Thyroid gland (tissue), 4 donors: ENCODE data around the gene ITGA8. TPM values are rescaled to one million over a fixed set of nuclear protein-coding genes. Genes with fewer than 3 reads are reported as not detected.
"Not testable (repeated sequence)": the region's sequence is repeated elsewhere in the genome, so short reads cannot be mapped to it uniquely, and the experiment has no call there.

Experiments
- DNase-seq, 2 donors: peaks; one replicate each; pipeline ENCODE4 v3.0.0-alpha.2; 2019
- H3K27ac ChIP-seq, 3 donors: fragments of 200-600 bp; sonication (generic); 1 replicate in 2 of 3; 2 replicates in 1 of 3; pipeline ENCODE4 v1.5.1; 2016 to 2019; ENCODE audit warnings: mild to moderate bottlenecking in 1 of 3, moderate library complexity in 1 of 3
- H3K27me3 ChIP-seq: fragments of 200-600 bp; sonication (generic); one replicate; pipeline ENCODE4 v1.5.1; 2019
- H3K36me3 ChIP-seq, 2 donors: fragments of 200-600 bp; sonication (generic); one replicate each; pipeline ENCODE4 v1.5.1; 2016 to 2019
- H3K4me1 ChIP-seq, 2 donors: fragments of 200-600 bp; sonication (generic); one replicate each; pipeline ENCODE4 v1.5.1; 2017 to 2019
- H3K4me3 ChIP-seq, 3 donors: fragments of 200-600 bp; sonication (generic); replicated peaks in 1 of 3; 1 replicate in 2 of 3; 2 replicates in 1 of 3; pipeline ENCODE4 v1.5.1; 2016; ENCODE audit warnings: mild to moderate bottlenecking in 1 of 3
- H3K9me3 ChIP-seq: fragments of 200-600 bp; sonication (generic); one replicate; pipeline ENCODE4 v1.5.1; 2017
- CTCF ChIP-seq, 6 experiments: fragments of 200-600 bp in 3 of 6; fragments of 450-650 bp in 3 of 6; sonication (generic) in 3 of 6; IDR thresholded peaks; one replicate each; pipeline ENCODE4 v1.5.1; 2016 to 2019; ENCODE audit warnings: antibody characterized with exemption in 6 of 6, mild to moderate bottlenecking in 2 of 6, inconsistent platforms in 1 of 6, moderate library complexity in 1 of 6
- POLR2A ChIP-seq, 2 donors: fragments of 450-650 bp; IDR thresholded peaks; one replicate each; pipeline ENCODE4 v1.6.1; 2017; ENCODE audit warnings: antibody characterized with exemption in 2 of 2, mild to moderate bottlenecking in 2 of 2, moderate library complexity in 1 of 2
- WGBS, 2 donors: methylation state at CpG; one replicate each; pipeline ENCODE4 v1.1.5; 2017; 5-methylcytosine and 5-hydroxymethylcytosine counted together
- intact Hi-C: fragments of 100-400 bp; cut with DNase I; formaldehyde crosslinking; loops from one replicate; pipeline ENCODE4 v1.15.1; 2023
- total RNA-seq, 4 donors: library from RNA; depleted of rRNA; stranded (reverse); fragments of >200 nt; gene quantifications; one replicate each; pipeline ENCODE4 v1.2.3, GENCODE V29; 2016

ITGA8 gene
- total RNA-seq, 4 donors from 2014 or later = 4.6 to 14.8 (median 4.9) TPM

- WGBS, 2 donors = 40 to 44% methylated on average over 5 to 6 of the region's 6 CpGs
Measured at GRCh38 chr10:15478429-15478828, 241.3 kb downstream of the ITGA8 start.

GRCh38 chr10:15476337-15476736 lies 243.4 kb downstream of the ITGA8 start:
- TF ChIP-seq CTCF (IDR thresholded peaks at IDR 0.05) (no peak), POLR2A (IDR thresholded peaks at IDR 0.05) (no peak)
- H3K27me3 ChIP-seq = no peaks in the 10 kb centered on the region
- intact Hi-C loops = no loop called here
- H3K4me3 ChIP-seq = no peak overlapping the region
- no peaks in the 10 kb centered on the region for H3K4me1 ChIP-seq
- DNase-seq = no peak
- no peak overlapping the region for H3K27ac ChIP-seq
- H3K9me3 ChIP-seq = no peaks in the 10 kb centered on the region
- H3K36me3 ChIP-seq = no peaks in the 10 kb centered on the region
- WGBS, 2 donors = 78 to 90% methylated on average over 4 of the region's 4 CpGs

More at GRCh38 chr10:15478429-15478828, 241.3 kb downstream of the ITGA8 start:
- no peak for DNase-seq
- Histone ChIP-seq H3K27ac (no peak overlapping the region), H3K36me3 (no peaks in the 10 kb centered on the region), H3K4me3 (no peak overlapping the region), H3K27me3 (no peaks in the 10 kb centered on the region), H3K4me1 (no peaks in the 10 kb centered on the region), H3K9me3 (no peaks in the 10 kb centered on the region)
- TF ChIP-seq POLR2A (IDR thresholded peaks at IDR 0.05) (no peak), CTCF (IDR thresholded peaks at IDR 0.05) (no peak)
- intact Hi-C loops = no loop called here

GRCh38 chr10:15475439-15475838 lies 244.3 kb downstream of the ITGA8 start:
- H3K27ac ChIP-seq, H3K36me3 ChIP-seq, H3K27me3 ChIP-seq, H3K9me3 ChIP-seq, H3K4me1 ChIP-seq, intact Hi-C loops, DNase-seq, H3K4me3 ChIP-seq: not testable (repeated sequence)

- TF ChIP-seq CTCF (IDR thresholded peaks at IDR 0.05) = no peak
- TF ChIP-seq POLR2A (IDR thresholded peaks at IDR 0.05) = no peak
- intact Hi-C loops = no loop called here
- Histone ChIP-seq H3K9me3 (no peaks in the 10 kb centered on the region), H3K27ac (no peak overlapping the region), H3K27me3 (no peaks in the 10 kb centered on the region), H3K36me3 (no peaks in the 10 kb centered on the region), H3K4me1 (no peaks in the 10 kb centered on the region), H3K4me3 (no peak overlapping the region)
- WGBS, 2 donors = 72 to 75% methylated on average over 2 of the region's 2 CpGs
- no peak for DNase-seq
Measured at GRCh38 chr10:15474671-15475070, 245.1 kb downstream of the ITGA8 start.

- 54 to 58% methylated on average over 5 of the region's 5 CpGs for WGBS, 2 donors
- TF ChIP-seq CTCF (IDR thresholded peaks at IDR 0.05) (no peak), POLR2A (IDR thresholded peaks at IDR 0.05) (no peak)
- H3K27ac ChIP-seq = no peak overlapping the region
- no peaks in the 10 kb centered on the region for H3K36me3 ChIP-seq
- H3K9me3 ChIP-seq = no peaks in the 10 kb centered on the region
- intact Hi-C loops = no loop called here
- no peak overlapping the region for H3K4me3 ChIP-seq
- no peaks in the 10 kb centered on the region for H3K27me3 ChIP-seq
- no peaks in the 10 kb centered on the region for H3K4me1 ChIP-seq
- no peak for DNase-seq
Measured at GRCh38 chr10:15473396-15473767, 246.3 kb downstream of the ITGA8 start.
